HG03175 (cell line): ENCODE measurements around the gene HELLS.
"Not testable (repeated sequence)": the region's sequence is repeated elsewhere in the genome, so short reads cannot be mapped to it uniquely, and the experiment has no call there.

ENCODE experiments used
- ATAC-seq: cut with Tn5 transposase; IDR thresholded peaks from one replicate; pipeline ENCODE4 v1.9.1; 2021; ENCODE audit warnings: mild to moderate bottlenecking, moderate library complexity; ENCODE audit not compliant: unreplicated experiment

The HELLS gene

GRCh38 chr10:94602729-94603515 is 57.3 kb downstream of the HELLS start:
- ATAC-seq: no peak

GRCh38 chr10:94607111-94607510 is 61.5 kb downstream of the HELLS start:
- peak; percentile 62 for ATAC-seq

- ATAC-seq: no peak
Observed at GRCh38 chr10:94608559-94608958, 63.0 kb downstream of the HELLS start.

- no peak for ATAC-seq
Observed at GRCh38 chr10:94614558-94614957, 69.0 kb downstream of the HELLS start.

GRCh38 chr10:94617389-94617944 is 71.9 kb downstream of the HELLS start:
- no peak for ATAC-seq

GRCh38 chr10:94622666-94623205 is 77.1 kb downstream of the HELLS start:
- ATAC-seq: no peak

- ATAC-seq: no peak
Observed at GRCh38 chr10:94623572-94623971, 78.0 kb downstream of the HELLS start.

- no peak for ATAC-seq
Observed at GRCh38 chr10:94626476-94626875, 80.9 kb downstream of the HELLS start.

- no peak for ATAC-seq
Observed at GRCh38 chr10:94627511-94627910, 81.9 kb downstream of the HELLS start.

- no peak for ATAC-seq
Observed at GRCh38 chr10:94630017-94630688, 84.6 kb downstream of the HELLS start.

GRCh38 chr10:94631077-94631875 is 85.7 kb downstream of the HELLS start:
- ATAC-seq: no peak

- no peak for ATAC-seq
Observed at GRCh38 chr10:94632954-94633353, 87.4 kb downstream of the HELLS start.

GRCh38 chr10:94638097-94638496 is 92.5 kb downstream of the HELLS start:
- not testable (repeated sequence) for ATAC-seq

- no peak for ATAC-seq
Observed at GRCh38 chr10:94639902-94640301, 94.3 kb downstream of the HELLS start.

GRCh38 chr10:94640562-94640961 is 95.0 kb downstream of the HELLS start:
- ATAC-seq: no peak

- ATAC-seq: no peak
Observed at GRCh38 chr10:94641480-94641879, 95.9 kb downstream of the HELLS start.

- ATAC-seq: no peak
Observed at GRCh38 chr10:94644352-94644751, 98.8 kb downstream of the HELLS start.

- ATAC-seq: peak; percentile 64
Observed at GRCh38 chr10:94645285-94645684, 99.7 kb downstream of the HELLS start.
